ENCODE results near the gene SH2D7.

- TF ChIP-seq CTCF (IDR thresholded peaks at IDR 0.05) (no peak), POLR2A (IDR thresholded peaks at IDR 0.05) (no peak)
Measured at GRCh38 chr15:78057803-78058202, 34.6 kb upstream of the SH2D7 start.
